AG08395 (cell line): Measurements from ENCODE around the gene ANO10.
"Not testable (repeated sequence)": the region's sequence is repeated elsewhere in the genome, so short reads cannot be mapped to it uniquely, and the experiment has no call there.

ENCODE experiments used
- DNase-seq: peaks from one replicate; pipeline ENCODE4 v3.0.0; 2012; ENCODE audit warnings: mixed read lengths, low spot score

The ANO10 gene

DNA sequence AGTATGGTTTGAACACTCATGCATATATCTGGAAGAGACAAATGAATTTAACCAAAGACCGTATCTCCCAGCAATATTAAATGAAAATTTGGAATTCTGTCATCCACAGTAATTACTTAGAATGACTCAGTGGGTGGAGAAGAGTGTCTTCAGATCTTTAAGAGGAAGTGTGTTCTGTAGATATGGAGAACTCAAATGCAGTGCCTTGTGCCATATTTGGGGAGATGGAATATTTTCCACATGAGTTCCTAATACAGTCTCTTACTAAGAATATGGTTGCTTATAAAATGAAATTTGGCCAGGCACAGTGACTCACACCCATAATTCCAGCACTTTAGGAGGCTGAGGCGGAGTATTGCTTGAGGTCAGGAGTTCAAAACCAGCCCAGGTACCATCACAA lies 40.5 kb downstream of the ANO10 start:
- DNase-seq: peak; percentile 45

DNA sequence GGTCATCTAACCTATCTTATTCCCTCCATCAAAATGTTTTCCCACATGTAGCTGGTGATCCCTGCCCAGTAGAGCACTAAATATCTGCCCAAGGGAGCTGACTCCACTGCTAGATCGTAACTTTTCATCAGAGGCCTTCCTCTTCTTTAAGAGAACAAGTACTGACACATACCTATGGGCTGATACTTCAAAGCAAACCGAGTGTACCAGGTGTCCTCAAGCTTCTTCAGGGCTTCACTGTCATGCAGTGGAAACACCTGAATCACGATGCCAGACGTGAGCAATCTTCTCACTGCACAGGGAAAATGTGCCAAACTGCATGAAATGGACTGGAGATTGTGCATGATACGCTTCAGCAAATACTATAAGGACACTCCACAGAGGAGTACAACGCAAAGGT lies 41.6 kb downstream of the ANO10 start:
- DNase-seq: no peak

DNA sequence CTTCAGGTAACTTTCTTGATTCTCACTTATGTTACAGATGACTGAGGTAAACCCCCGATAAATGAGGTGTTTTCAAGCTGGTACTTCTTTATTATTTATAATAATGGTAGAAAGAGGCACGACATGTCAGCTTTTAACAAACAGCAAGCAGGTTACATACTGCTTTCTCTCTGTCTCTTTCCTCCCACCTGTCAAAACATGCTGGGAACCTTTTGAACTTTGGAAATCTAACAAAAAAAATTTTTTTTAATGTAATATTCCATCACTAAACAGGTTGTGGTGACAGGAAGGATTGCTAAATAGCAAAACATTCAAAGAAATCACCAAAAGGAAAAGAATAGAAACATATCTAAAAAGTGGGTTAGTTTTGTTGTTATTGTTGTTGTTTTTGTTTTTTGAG lies 48.2 kb downstream of the ANO10 start:
- DNase-seq: no peak

DNA sequence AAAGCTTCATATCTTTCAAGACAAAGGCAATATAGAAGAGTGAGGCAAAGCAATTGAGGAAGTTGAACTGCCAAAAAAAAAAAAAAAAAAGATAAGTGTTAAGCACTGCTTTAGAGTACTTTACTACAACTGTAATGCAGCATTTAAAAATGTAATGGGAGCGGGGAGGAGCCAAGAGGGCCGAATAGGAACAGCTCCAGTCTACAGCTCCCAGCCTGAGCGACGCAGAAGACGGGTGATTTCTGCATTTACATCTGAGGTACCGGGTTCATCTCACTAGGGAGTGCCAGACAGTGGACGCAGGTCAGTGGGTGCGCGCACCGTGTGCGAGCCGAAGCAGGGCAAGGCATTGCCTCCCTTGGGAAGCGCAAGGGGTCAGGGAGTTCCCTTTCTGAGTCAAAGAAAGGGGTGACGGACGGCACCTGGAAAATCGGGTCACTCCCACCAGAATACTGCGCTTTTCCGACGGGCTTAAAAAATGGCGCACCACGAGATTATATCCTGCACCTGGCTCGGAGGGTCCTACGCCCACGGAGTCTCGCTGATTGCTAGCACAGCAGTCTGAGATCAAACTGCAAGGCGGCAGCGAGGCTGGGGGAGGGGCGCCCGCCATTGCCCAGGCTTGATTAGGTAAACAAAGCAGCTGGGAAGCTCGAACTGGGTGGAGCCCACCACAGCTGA lies 56.0 kb downstream of the ANO10 start:
- DNase-seq: not testable (repeated sequence)

DNA sequence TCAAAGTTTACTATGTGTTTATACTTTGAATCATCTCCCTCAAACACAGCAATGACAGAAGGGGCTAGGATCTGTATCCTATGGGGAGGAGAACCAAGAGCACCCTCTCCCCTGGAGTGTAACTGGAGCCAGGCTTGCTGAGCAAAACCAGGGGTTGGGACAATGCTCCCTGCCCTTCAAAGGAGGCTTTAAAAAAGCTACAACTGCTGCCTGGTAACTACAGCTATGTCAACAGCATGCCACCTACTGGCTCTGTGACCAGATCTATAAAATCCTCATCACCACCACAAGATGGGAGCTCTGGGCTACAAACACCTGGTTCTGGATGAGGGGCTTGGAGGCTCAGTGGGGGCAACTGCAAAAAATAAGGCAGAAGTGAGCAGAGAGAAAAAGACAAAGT lies 61.9 kb downstream of the ANO10 start:
- DNase-seq: no peak

DNA sequence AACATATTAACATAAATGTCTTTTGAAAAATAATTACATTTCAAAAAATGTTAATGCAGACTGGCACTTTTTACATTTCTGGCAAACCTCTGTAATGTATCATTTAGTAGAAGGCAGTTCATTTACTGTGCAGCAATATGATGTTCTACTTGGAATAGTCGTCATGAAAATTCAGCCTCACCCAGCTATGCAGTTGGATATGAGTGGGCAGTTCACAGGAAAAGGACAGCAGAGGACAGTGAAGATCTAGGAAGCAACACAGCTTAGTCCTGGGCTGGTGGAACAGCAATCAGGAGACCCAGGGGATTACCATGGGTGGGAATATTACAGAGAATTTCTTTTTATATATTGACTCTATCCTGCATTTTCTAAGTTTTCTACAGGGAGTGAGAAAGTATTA lies 63.6 kb downstream of the ANO10 start:
- DNase-seq: no peak

DNA sequence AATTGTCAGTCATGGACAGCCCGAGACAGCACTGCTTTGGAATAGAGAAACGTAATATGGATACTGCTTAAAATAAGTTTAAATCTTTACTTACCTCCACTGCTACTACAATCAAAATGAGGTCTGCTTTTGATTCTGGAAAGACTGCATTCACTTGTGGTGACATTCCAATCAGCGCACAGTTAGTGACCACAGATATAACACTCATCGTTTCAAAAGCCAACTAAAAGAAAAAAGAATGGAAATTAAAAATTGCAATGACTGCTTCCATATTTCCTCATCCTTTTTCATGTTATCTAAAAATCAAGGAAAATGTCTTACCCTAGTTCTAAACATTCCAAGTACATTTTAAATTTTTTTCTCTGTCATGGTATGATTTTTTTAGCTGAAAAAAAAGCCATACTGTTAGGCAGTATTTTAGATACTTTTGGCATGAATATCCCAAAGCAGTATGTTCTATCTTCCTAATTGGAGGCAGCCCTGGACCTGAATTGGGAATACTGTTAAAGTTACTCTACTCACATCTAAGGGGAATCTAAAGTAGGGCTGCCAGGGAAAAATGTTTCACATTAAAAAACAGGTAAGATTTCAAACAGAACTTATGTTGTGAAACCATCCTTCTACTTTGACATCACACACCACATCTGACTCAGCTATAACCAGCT lies 72.1 kb downstream of the ANO10 start:
- no peak for DNase-seq

DNA sequence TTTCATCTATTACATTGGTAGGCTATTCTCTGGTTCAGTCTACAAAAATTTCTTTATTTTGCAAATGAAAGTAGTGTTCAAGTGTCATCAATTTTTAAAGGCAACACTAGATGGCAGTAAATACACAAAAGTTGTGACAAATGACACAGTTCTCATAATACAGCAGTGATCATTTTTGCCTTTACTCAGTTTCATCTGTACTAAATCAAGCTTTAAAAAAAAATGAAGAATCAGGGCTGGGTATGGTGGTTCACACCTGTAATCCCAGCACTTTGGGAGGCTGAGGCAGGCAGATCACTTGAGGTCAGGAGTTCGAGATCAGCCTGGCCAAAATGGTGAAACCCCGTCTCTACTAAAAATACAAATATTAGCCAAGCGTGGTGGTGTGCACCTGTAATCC lies 77.5 kb downstream of the ANO10 start:
- DNase-seq: peak; percentile 59

DNA sequence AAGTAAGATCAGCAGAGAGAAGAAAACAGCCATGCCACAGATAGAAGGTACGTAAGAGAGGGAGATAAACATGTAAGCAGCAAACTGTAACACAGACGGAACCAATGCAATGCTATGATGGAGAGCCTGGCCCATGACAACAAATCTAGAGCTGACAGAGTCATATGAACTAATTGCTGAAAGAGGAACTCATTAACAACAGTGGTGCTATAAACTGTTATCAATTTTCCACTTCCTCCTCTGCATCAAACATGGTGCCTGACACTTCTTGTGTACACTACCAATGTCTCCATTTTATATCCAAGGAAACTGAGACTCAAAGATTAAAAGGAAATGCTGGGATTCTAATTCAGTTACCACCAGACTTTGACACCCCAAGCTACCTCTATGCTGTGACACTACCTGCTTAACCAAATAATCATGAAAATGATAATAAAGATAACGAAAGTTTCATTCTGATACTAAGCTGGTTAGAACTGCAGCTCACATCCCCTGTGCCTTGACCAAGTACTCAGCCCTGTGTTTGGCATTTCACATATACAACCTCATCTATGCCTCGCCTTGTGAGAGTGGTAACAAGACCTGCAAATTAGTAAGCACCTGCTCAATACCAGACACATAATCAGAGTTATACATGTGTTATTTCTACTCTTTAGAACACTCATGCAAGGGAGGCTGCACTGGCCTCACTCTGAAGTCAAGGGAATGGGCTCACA lies 79.3 kb downstream of the ANO10 start:
- DNase-seq: no peak

DNA sequence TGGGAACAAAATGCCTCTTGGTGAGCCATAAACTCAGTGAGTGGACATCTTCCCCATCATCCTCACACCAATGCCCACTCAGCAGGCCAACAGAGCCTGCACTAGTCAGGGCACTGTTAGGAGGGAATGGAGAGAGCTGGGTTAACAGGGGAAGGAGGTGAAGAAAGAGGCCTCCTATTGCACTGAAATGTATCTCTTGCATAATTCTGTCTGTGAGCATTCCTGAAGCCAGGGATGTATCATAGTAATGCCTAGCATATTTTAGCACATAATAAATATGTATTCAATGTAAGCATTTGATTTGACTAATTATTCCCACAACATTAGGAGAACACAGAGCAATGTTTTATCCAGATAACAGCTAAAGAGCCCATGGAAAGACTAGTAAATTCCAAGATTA lies 81.2 kb downstream of the ANO10 start:
- peak; percentile 35 for DNase-seq

DNA sequence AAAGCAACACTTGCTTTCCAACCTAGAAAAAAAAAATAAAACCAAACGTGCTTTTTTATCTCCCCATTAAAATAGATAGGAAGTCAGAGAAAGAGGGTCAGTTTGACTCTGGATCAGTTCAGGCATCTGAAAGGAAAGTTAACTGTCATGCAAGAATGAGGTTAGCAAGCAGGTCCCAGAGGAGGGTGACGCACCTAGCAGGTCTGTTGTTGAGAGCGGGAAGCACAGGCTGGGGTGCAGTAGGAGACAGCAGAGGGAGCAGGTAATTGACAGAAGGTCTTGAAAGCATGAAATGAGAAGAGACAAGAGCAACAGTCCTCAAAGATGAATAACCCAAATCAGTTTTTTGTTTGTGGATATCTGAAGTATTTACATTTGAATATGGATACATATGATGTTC lies 82.5 kb downstream of the ANO10 start:
- no peak for DNase-seq

DNA sequence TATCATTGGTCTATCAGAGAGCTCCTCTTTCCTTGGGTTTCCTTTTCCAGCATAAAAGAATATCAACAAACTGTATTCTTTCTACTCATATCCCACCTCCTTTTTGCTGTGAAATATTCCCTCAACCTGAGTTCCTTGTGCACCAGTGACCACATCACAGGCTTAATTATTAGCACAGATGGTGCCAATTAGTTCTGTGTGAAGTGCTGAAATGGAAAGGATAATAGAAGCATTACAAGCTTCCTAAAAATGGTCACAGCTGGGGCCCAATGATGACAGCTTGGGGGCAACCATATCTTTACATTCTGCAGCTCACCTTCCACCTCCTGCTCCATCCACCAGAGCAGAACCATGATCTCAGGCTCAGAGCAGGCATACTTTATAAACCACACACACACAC lies 84.6 kb downstream of the ANO10 start:
- no peak for DNase-seq

DNA sequence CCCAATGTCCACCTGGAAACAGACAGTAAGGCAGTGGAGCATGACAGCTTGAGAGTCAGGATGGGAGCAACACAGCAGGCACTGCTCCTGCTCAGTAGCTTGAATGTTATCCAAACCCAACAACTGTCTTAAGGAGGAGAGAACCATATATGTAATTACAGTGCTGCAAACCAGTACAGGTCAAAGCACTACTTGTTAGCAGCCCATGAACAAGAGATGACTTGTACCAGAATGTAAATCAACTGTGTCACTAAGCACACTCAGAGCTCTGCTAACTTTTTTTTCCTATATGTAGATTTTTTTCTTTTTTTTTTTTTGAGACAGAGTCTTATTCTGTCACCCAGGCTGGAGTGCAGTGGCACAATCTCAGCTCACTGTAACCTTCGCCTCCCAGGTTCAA lies 87.1 kb downstream of the ANO10 start:
- no peak for DNase-seq

DNA sequence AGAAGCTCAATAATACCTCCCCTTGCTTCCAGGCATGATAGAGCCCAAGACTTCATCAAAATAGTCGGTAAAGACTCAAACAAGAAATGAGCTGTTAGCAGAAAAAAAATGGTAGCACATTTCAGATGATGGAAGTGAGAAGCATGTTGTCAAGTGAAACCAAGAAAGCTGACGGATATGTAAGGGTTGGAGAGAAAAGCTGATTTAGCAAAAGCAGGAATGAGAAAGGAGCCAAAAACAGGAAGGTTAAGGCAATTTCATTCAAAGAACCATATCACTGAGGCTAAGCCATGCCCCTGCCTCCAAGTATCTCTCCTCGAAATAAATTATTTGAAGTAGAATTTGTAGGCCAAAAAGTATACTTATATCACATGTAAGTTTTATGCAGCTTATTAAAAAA lies 88.8 kb downstream of the ANO10 start:
- no peak for DNase-seq

DNA sequence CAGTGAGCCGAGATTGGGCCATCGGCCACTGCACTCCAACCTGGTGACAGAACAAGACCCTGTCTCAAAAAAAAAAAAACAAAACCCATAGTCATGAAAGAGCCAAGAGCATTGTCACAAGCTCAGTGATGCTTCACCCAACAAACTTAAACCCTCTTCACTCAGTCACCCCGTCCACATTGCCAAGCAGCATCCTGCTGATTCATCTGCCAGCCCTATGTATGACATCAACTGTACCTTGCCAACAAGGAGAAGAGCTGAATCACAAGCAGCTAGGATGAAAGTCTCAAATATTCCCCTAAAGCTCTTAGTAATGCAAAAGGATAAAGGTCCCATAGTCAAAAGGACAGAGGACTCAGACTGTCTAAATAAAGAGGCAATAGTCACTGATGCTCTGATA lies 90.0 kb downstream of the ANO10 start:
- peak; percentile 82 for DNase-seq

DNA sequence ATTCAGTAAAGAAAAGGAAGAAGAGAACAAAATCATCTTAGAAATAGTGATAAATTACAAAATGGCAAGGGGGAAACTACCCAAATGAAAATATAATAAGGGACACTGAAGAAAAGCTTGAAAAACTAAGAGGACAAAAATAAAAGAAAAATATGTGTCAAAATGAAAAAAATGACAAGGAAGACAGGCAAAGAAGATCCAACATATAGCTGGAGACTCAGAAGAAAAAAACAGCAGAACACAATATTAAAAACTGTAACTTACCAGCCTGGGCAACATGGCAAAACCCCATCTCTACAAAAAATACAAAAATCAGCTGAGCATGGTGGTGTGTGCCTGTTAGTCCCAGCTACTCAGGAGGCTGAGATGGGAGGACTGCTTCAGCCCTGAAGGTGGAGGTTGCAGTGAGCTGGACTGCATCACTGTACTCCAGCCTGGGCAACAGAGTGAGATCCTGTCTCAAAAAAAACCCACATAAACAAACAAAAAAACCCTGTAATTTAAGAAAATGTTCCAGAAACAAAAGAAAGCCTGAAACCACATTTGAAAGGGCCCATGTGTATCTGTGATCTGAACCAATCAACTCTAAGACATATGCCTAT lies 93.2 kb downstream of the ANO10 start:
- DNase-seq: no peak

DNA sequence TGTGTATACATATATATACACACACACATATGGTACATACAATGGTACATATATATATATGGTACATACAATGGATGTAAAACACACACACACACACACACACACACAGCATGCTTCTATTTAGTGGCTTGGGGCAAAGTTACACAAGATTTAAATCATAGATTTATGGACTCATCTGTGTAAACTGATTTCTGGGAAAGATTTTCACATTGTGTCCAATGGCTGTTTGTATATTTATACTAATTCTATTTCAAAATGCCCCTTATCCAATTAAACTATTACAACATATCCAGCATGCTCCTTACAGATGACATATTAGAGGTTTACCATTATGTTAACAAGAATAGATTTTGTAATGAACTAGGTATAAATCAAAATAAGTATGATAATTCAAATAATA lies 94.9 kb downstream of the ANO10 start:
- no peak for DNase-seq

DNA sequence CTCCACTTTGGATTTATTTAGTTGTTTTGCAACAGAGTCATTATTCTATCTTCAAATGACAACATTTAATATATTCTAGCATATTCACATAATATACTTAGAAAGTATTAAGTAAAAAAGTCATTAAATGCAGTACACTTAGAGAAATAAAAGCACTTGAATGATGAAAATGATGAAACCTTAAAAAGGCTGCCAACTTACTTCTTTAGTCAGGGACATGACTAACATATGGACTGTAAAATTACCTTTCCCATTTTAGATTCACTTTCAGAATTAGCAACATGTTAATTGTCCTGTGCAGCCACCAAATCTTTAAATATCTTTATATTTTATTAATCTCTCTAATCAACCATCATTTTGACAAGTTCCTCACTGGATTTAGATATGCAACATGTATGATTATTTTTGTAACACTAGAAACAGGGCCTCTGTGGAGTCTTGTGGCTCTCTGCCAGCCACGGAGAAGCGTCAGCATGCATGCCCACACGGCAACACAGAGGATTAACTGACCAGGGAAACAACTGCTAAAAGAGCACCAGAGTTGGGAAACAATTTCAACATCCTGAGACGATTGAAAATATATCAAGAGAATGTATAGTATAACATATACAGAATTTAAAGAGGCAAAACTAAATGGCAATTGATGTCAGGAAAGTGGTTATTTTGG lies 95.7 kb downstream of the ANO10 start:
- no peak for DNase-seq

DNA sequence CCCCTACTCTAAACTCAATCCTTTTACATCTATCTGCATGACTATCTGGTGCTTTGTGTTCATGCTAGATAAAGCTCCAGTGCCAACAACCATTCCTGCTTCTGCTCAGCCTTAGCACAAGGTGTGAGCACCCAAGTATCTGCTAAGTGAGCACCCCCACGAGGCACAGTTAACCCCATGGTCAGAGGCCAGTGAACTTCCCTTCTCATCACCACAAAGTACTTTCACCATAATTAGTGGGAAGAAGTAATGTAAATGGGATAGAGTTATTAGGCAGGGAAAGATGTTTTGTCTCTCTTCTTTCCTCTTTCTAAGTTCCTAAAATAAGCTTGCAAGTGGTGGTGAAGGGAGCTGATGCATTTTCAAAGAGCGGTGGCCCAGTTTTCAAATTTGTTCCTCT lies 96.4 kb downstream of the ANO10 start:
- DNase-seq: no peak

DNA sequence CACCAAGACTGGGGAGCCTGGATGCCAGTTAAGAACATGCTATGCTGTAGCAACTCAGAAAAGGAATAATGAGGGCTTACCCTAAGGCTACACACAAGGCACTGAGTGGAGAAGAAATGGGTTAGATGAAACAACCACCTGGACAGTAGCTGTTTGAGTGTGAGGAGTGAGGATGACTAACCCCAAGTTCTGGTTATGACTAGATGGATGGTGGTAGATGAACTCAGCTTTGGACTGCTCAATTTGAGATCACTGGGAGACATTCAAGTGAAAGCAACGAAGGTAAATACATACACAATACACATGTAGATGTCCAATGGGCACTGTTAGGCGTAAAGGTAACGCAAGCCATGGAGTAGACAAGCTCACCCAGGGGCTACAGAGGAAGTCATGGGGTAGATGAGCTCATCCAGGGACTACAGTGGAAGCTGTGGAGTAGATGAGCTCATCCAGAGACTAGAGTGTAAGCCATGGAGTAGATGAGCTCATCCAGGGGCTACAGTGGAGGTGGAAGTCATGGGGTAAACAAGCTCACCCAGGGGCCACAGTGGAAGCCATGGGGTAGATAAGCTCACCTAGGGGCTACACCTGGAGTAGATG lies 98.3 kb downstream of the ANO10 start:
- DNase-seq: no peak

DNA sequence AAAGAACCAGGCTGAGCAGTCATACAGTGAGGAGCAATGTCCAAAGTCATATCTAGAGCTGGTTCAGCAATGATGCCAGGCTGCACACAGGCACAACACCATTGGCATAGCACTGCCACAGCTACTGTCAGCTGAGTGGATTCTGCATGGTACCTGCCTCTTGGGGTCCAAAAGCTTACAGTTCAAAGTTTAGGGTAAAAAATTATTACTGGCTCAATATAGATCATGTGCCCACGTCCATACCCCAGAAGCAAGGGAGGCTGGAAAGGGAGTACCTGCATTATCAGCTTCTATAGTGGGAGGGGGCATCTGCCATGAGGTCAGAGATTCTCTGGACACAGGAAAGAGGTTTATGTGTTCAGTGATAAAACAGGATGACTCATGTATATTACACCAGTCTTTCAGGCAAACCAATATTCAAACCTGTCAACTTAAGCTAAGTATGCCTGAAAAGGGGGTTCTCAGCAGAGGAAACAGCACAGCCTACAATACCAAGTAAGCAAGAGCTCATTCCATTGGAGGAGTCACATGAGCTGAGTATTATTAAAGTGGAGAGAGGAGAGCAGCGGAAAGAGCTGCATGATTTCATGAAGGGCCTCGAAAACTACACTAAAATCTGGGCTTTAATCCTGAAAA lies 99.0 kb downstream of the ANO10 start:
- DNase-seq: no peak

DNA sequence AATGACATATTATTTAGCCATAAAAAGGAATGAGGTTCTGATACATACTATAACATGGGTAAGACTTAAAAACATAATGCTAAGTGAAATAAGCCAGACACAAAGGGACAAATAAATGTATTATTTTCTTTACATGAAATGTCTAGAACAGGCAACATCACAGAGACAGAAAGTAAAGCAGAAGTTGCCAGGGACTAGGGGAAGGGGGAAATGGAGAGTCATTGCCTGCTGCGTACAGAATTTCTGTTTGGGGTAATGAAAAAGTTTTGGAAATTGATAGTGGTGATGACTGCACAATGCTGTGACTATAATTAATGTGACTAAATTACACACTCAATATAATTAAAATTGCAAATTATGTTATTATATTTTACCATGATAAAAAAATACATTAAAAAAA lies 99.9 kb downstream of the ANO10 start:
- DNase-seq: no peak
